ENCODE results near the gene ZBED4.

ZBED4 gene

GRCh38 chr22:49924113-49924833 lies 70.6 kb downstream of the ZBED4 start:
- no peak overlapping the region for H3K4me3 ChIP-seq (ENCODE audit: low read length)
- DNase-seq (ENCODE audit: low read depth) = no peak
- TF ChIP-seq CTCF (conservative IDR thresholded peaks at IDR 0.05; ENCODE audit: low read depth, low read length) = no peak

- DNase-seq (ENCODE audit: low read depth) = no peak
- no peak for TF ChIP-seq CTCF (conservative IDR thresholded peaks at IDR 0.05; ENCODE audit: low read depth, low read length)
- no peak overlapping the region for H3K4me3 ChIP-seq (ENCODE audit: low read length)
These were observed 72.0 kb downstream of the ZBED4 start for GRCh38 chr22:49925525-49926128.

DNA sequence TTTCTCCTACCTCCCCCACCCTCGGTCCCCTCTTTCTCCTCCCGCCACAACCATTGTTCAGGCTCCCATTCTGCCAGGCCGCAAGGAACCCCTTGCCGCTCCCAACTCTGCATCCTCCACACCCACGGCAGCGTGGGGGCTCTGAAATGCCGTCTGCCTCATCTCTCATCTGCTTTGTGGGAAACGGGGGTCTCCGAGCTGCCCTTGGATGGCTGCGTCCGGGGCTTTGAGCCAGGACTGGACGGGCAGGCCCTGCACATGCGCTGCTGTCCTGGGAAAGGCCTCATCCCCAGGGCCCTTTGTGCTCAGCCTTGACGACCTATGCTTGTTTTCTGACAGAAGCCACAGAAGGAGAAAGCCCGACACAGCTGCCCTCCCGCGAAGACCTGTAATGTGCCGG lies 73.3 kb downstream of the ZBED4 start:
- DNase-seq (ENCODE audit: low read depth) = no peak
- no peak overlapping the region for H3K4me3 ChIP-seq (ENCODE audit: low read length)
- TF ChIP-seq CTCF (conservative IDR thresholded peaks at IDR 0.05; ENCODE audit: low read depth, low read length) = no peak

GRCh38 chr22:49927483-49928184 lies 74.0 kb downstream of the ZBED4 start:
- no peak for TF ChIP-seq CTCF (conservative IDR thresholded peaks at IDR 0.05; ENCODE audit: low read depth, low read length)
- no peak for DNase-seq (ENCODE audit: low read depth)

DNA sequence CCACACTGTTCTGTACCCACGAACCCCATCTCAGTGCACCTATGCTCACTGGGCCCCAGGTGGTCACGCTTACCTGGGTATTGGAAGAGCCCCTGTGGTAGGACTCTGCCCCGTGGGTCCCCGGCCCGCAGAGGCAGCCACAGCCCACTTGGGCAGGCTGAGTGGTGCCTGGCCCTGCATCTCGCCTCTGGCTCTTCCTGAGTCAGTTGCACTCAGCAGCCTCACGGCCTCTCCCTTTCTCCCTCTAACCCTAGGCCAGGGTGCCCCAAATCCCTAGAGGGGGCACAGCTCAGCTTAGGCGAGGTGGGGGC lies 74.5 kb downstream of the ZBED4 start:
- TF ChIP-seq CTCF (conservative IDR thresholded peaks at IDR 0.05; ENCODE audit: low read depth, low read length) = no peak
- no peak overlapping the region for H3K4me3 ChIP-seq (ENCODE audit: low read length)
- no peak for DNase-seq (ENCODE audit: low read depth)

More at GRCh38 chr22:49927483-49928184, 74.0 kb downstream of the ZBED4 start:
- no peak overlapping the region for H3K4me3 ChIP-seq (ENCODE audit: low read length)

DNA sequence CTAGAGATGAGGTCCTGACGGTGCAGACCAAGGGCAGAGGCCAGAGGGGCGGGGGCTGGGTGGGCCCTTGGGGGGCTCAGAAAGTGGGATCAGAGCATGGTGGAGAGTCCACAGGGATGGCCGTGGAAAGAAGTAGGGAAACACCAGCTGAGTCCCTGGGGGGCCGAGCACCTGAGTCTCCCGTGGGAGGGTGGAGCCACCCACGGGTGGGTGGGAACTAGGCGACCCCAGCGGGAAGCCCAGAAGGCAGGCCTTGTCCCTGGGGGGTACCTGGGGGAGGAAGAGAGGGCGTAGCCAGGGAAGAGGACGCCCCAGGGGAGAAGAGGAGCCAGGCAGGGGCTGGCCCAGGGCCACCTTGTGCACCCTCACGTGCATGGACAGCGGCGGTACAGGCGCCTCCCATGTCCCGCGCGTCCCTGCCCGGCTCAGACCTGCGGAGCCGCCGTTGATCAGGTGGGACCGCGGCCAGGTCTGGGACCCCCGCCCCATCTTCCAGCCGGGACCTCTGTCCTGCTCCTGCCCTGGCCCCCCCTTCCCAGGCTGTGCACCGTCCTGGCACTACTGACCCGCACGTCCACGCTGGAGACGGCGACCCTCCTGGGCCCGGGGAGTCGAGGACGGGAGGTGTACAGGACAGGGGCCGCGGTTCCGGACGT lies 75.0 kb downstream of the ZBED4 start:
- no peak overlapping the region for H3K4me3 ChIP-seq (ENCODE audit: low read length)
- no peak for DNase-seq (ENCODE audit: low read depth)
- TF ChIP-seq CTCF (conservative IDR thresholded peaks at IDR 0.05; ENCODE audit: low read depth, low read length) = no peak
